Measurements from ENCODE around the gene EVA1C.

DNA sequence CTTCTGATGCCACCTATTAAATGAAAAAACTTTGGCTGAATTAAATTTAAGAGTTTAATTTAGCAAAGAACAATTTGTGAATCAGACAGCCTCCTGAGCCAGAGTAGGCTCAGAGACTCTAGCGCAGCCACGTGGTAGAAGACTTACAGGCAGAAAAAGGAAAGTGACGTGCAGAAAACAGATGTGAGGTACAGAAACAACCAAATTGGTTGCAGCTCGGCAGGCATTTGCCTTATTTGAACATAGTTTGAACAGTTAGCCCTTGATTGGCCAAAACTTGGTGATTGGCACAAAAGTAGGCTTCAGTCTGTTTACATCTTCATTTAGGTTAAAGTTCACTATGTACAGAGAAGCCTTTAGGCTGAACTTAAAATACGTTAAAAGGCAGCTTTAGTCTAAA lies 149.9 kb downstream of the EVA1C start:
- TF ChIP-seq, protein P1, sequence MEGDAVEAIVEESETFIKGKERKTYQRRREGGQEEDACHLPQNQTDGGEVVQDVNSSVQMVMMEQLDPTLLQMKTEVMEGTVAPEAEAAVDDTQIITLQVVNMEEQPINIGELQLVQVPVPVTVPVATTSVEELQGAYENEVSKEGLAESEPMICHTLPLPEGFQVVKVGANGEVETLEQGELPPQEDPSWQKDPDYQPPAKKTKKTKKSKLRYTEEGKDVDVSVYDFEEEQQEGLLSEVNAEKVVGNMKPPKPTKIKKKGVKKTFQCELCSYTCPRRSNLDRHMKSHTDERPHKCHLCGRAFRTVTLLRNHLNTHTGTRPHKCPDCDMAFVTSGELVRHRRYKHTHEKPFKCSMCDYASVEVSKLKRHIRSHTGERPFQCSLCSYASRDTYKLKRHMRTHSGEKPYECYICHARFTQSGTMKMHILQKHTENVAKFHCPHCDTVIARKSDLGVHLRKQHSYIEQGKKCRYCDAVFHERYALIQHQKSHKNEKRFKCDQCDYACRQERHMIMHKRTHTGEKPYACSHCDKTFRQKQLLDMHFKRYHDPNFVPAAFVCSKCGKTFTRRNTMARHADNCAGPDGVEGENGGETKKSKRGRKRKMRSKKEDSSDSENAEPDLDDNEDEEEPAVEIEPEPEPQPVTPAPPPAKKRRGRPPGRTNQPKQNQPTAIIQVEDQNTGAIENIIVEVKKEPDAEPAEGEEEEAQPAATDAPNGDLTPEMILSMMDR (IDR thresholded peaks at IDR 0.05), result peak in 1 of 6 experiments; percentile 25
- TF ChIP-seq POLR2A (IDR thresholded peaks at IDR 0.05), result no peak
